ENCODE data around the gene STRN4.
"Not testable (repeated sequence)": the region's sequence is repeated elsewhere in the genome, so short reads cannot be mapped to it uniquely, and the experiment has no call there.

The STRN4 gene

GRCh38 chr19:46746281-46747057 is at the start of gene STRN4:
Gene STRN4 (minus strand): TSS chr19:46746450. CDS start chr19:46746430, 20 bp downstream.
- DNase-seq, result peak; percentile 71

GRCh38 chr19:46791944-46792343 is 45.7 kb upstream of the STRN4 start:
- DNase-seq, result no peak

GRCh38 chr19:46789371-46789770 is 43.1 kb upstream of the STRN4 start:
- DNase-seq, result no peak

GRCh38 chr19:46788968-46789338 is 42.7 kb upstream of the STRN4 start:
- no peak for DNase-seq

- DNase-seq, result peak; percentile 95
These were observed 42.2 kb upstream of the STRN4 start, which contains the start of gene SLC1A5 for GRCh38 chr19:46788262-46788967. Gene SLC1A5 (minus strand): TSS chr19:46788594. CDS start chr19:46787965, 629 bp downstream.

- peak; percentile 63 for DNase-seq
These were observed 41.3 kb upstream of the STRN4 start for GRCh38 chr19:46787331-46788261.

GRCh38 chr19:46787040-46787330 is 40.7 kb upstream of the STRN4 start:
- no peak for DNase-seq

GRCh38 chr19:46786236-46787039 is 40.2 kb upstream of the STRN4 start:
- DNase-seq, result peak; percentile 84

GRCh38 chr19:46785980-46786235 is 39.7 kb upstream of the STRN4 start:
- DNase-seq, result no peak

GRCh38 chr19:46785054-46785979 is 39.1 kb upstream of the STRN4 start:
- no peak for DNase-seq

GRCh38 chr19:46784262-46785053 is 38.2 kb upstream of the STRN4 start:
- DNase-seq, result peak; percentile 74

GRCh38 chr19:46783670-46784069 is 37.4 kb upstream of the STRN4 start:
- DNase-seq, result no peak

GRCh38 chr19:46782355-46783019 is 36.2 kb upstream of the STRN4 start:
- DNase-seq, result no peak

GRCh38 chr19:46777956-46778645 is 31.9 kb upstream of the STRN4 start:
- DNase-seq, result not testable (repeated sequence)

GRCh38 chr19:46776927-46777911 is 31.0 kb upstream of the STRN4 start:
- no peak for DNase-seq

- no peak for DNase-seq
These were observed 29.5 kb upstream of the STRN4 start for GRCh38 chr19:46775642-46776258.

- DNase-seq, result no peak
These were observed 26.8 kb upstream of the STRN4 start for GRCh38 chr19:46773018-46773399.

All from left hindlimb (tissue), 1 donor.